Keratinocyte (primary cell): Measurements from ENCODE around the gene PCP4L1. TPM values are rescaled to one million over a fixed set of nuclear protein-coding genes. Genes with fewer than 3 reads are reported as not detected.

Experiments used
- DNase-seq: peaks from one replicate; pipeline ENCODE4 v3.0.0-alpha.2; 2011; ENCODE audit warnings: low read depth, missing footprints, low spot score
- FAIRE-seq: peaks from 2 replicates; lab custom pipeline; 2011; peaks lifted over from hg19 to GRCh38; lab: Jason Lieb, UNC
- H2AFZ ChIP-seq: 2 replicates; pipeline ENCODE4 v1.6.0; 2012; ENCODE audit warnings: low read length, control low read depth, inconsistent platforms; ENCODE audit not compliant: control insufficient read depth
- H3K27ac ChIP-seq: 2 replicates; pipeline ENCODE4 v1.5.1; 2011; ENCODE audit warnings: low read length; ENCODE audit not compliant: control insufficient read depth, insufficient read depth
- H3K27me3 ChIP-seq: 3 replicates; pipeline ENCODE4 v1.6.0; 2011; ENCODE audit warnings: low read length; ENCODE audit not compliant: control insufficient read depth, insufficient read depth; ENCODE audit errors: extremely low read depth
- H3K36me3 ChIP-seq, 2 experiments: 2 replicates in 1 of 2; 3 replicates in 1 of 2; pipeline ENCODE4 v1.5.1; 2011; ENCODE audit warnings: low read length in 2 of 2, mild to moderate bottlenecking in 1 of 2; ENCODE audit not compliant: control insufficient read depth in 2 of 2, insufficient read depth in 2 of 2; ENCODE audit errors: extremely low read depth in 1 of 2
- H3K4me1 ChIP-seq: 3 replicates; pipeline ENCODE4 v1.5.1; 2011; ENCODE audit warnings: low read length; ENCODE audit not compliant: control insufficient read depth, insufficient read depth; ENCODE audit errors: extremely low read depth
- H3K4me2 ChIP-seq: 3 replicates; pipeline ENCODE4 v1.6.0; 2011; ENCODE audit warnings: low read depth, low read length; ENCODE audit not compliant: control insufficient read depth, insufficient read depth; ENCODE audit errors: extremely low read depth
- H3K4me3 ChIP-seq, 3 experiments: fragments of 200-600 bp in 1 of 3; sonication (generic) in 1 of 3; 2 replicates in 2 of 3; 3 replicates in 1 of 3; pipeline ENCODE4 v1.5.1; 2011 to 2016; ENCODE audit warnings: low read length in 3 of 3, mild to moderate bottlenecking in 3 of 3, control low read depth in 2 of 3, inconsistent platforms in 1 of 3, low read depth in 1 of 3, mixed read lengths in 1 of 3, mixed run types in 1 of 3, moderate library complexity in 1 of 3; ENCODE audit not compliant: control insufficient read depth in 2 of 3, insufficient read depth in 2 of 3; ENCODE audit errors: extremely low read depth in 1 of 3
- H3K79me2 ChIP-seq: 2 replicates; pipeline ENCODE4 v1.6.0; 2012; ENCODE audit warnings: low read length; ENCODE audit not compliant: control insufficient read depth, insufficient read depth
- H3K9ac ChIP-seq: 3 replicates; pipeline ENCODE4 v1.6.0; 2011; ENCODE audit warnings: low read length; ENCODE audit not compliant: control insufficient read depth, insufficient read depth; ENCODE audit errors: extremely low read depth
- H3K9me1 ChIP-seq: 3 replicates; pipeline ENCODE4 v1.6.0; 2011; ENCODE audit warnings: low read length; ENCODE audit not compliant: control insufficient read depth, insufficient read depth; ENCODE audit errors: extremely low read depth
- H3K9me3 ChIP-seq: 2 replicates; pipeline ENCODE4 v1.5.1; 2012; ENCODE audit warnings: low read depth, low read length; ENCODE audit not compliant: control insufficient read depth
- H4K20me1 ChIP-seq: 3 replicates; pipeline ENCODE4 v1.6.0; 2011; ENCODE audit warnings: low read length; ENCODE audit not compliant: control insufficient read depth, insufficient read depth; ENCODE audit errors: extremely low read depth
- CTCF ChIP-seq, 3 experiments: IDR thresholded peaks in 1 of 3; conservative IDR thresholded peaks in 1 of 3; optimal IDR thresholded peaks in 1 of 3; 2 replicates in 2 of 3; 3 replicates in 1 of 3; pipeline versions ENCODE3 to v1.5.1; 2011; ENCODE audit warnings: low read length in 3 of 3, mild to moderate bottlenecking in 3 of 3, moderate library complexity in 2 of 3, control low read depth in 1 of 3, inconsistent platforms in 1 of 3; ENCODE audit not compliant: insufficient read depth in 2 of 3; ENCODE audit errors: extremely low read depth in 1 of 3
- EZH2 ChIP-seq: IDR thresholded peaks from one replicate; pipeline ENCODE4 v1.6.1; 2012; ENCODE audit warnings: inconsistent platforms, mild to moderate bottlenecking, low read length, moderate library complexity
- dilution Hi-C: fragments of 300-500 bp; cut with MboI; formaldehyde crosslinking; loops from one replicate; pipeline ENCODE4 v1.7.0; 2020; ENCODE audit warnings: low sequenced_read_pairs; ENCODE audit not compliant: extremely low pct_ligation_motif_present
- polyA plus RNA-seq, 5 experiments: library from polyadenylated mRNA; depleted of rRNA in 3 of 5; stranded (reverse) in 3 of 5; stranded (forward) in 1 of 5; unstranded in 1 of 5; fragments of >200 nt; gene quantifications; 1 replicate in 1 of 5; 2 replicates in 3 of 5; 3 replicates in 1 of 5; pipeline versions ENCODE4 v1.2.1 to v1.2.3, GENCODE V29; 2011 to 2012; ENCODE audit warnings: missing spikeins in 2 of 5, low read depth in 1 of 5, low replicate concordance in 1 of 5

The PCP4L1 gene
- polyA plus RNA-seq, 1 donor (not counting 4 experiments of a cell fraction or from before 2014, with no cell fraction given), result 0.04 TPM

- Histone ChIP-seq H3K9me1 (no peaks in the 10 kb centered on the region), H3K36me3 (no peaks in the 10 kb centered on the region), H2AFZ (no peak overlapping the region), H3K9me3 (no peaks in the 10 kb centered on the region), H3K79me2 (no peaks in the 10 kb centered on the region), H3K27ac (no peak overlapping the region), H3K4me1 (no peaks in the 10 kb centered on the region), H3K4me3 (no peak overlapping the region), H3K4me2 (no peak overlapping the region), H3K27me3 (no peaks in the 10 kb centered on the region), H4K20me1 (no peaks in the 10 kb centered on the region), H3K9ac (no peak overlapping the region)
- no peak for DNase-seq
- FAIRE-seq, result no peak
- dilution Hi-C loops, result no loop called here
- TF ChIP-seq EZH2 (no peak), CTCF (optimal IDR thresholded peaks at IDR 0.05 in 1 of 3, IDR thresholded peaks at IDR 0.05 in 1 of 3, conservative IDR thresholded peaks at IDR 0.05 in 1 of 3; ENCODE audit: extremely low read depth in 1 of 3, insufficient read depth in 2 of 3, low read length in 3 of 3) (no peak)
Measured at GRCh38 chr1:161266836-161267235, 8.3 kb downstream of the PCP4L1 start.

GRCh38 chr1:161267321-161267720 is 8.8 kb downstream of the PCP4L1 start:
- no peak overlapping the region for H3K27ac ChIP-seq
- no peaks in the 10 kb centered on the region for H3K9me3 ChIP-seq
- H3K79me2 ChIP-seq, result no peaks in the 10 kb centered on the region
- no peak overlapping the region for H3K4me2 ChIP-seq
- FAIRE-seq (no peak), DNase-seq (no peak)
- H3K9me1 ChIP-seq, result no peaks in the 10 kb centered on the region
- H3K27me3 ChIP-seq, result no peaks in the 10 kb centered on the region
- dilution Hi-C loops, result no loop called here
- H2AFZ ChIP-seq, result no peak overlapping the region
- no peaks in the 10 kb centered on the region for H4K20me1 ChIP-seq
- H3K4me3 ChIP-seq, result no peak overlapping the region
- H3K36me3 ChIP-seq, result no peaks in the 10 kb centered on the region
- H3K4me1 ChIP-seq, result no peaks in the 10 kb centered on the region
- no peak overlapping the region for H3K9ac ChIP-seq
- TF ChIP-seq CTCF (optimal IDR thresholded peaks at IDR 0.05 in 1 of 3, IDR thresholded peaks at IDR 0.05 in 1 of 3, conservative IDR thresholded peaks at IDR 0.05 in 1 of 3; ENCODE audit: extremely low read depth in 1 of 3, insufficient read depth in 2 of 3, low read length in 3 of 3) (no peak), EZH2 (no peak)
